AG04450 (cell line): ENCODE measurements around the gene PTPRG. TPM values are rescaled to one million over a fixed set of nuclear protein-coding genes. Genes with fewer than 3 reads are reported as not detected.

Experiments used
- CTCF ChIA-PET: fragments of 300-600, 350-600 bp; formaldehyde crosslinking; extraction: SDS; loops from one replicate; lab custom pipeline; 2022; ENCODE audit warnings: antibody characterized with exemption, inconsistent platforms; lab: Charles Lee
- POLR2A ChIA-PET: fragments of 350-600 bp; formaldehyde crosslinking; extraction: SDS; loops from one replicate; lab custom pipeline; 2021; ENCODE audit warnings: antibody characterized with exemption, inconsistent platforms; lab: Yijun Ruan, JAX
- DNase-seq: peaks from one replicate; pipeline ENCODE4 v3.0.0-alpha.2; 2011; ENCODE audit warnings: low read depth, low spot score
- H3K27ac ChIP-seq: one replicate; pipeline ENCODE4 v1.5.1; 2012; ENCODE audit warnings: low read depth, low read length, control low read depth
- H3K27me3 ChIP-seq: one replicate; pipeline ENCODE4 v1.6.0; 2012; ENCODE audit warnings: low read length; ENCODE audit not compliant: control insufficient read depth, insufficient read depth
- H3K4me3 ChIP-seq: 2 replicates; pipeline ENCODE4 v1.5.1; 2011; ENCODE audit warnings: mild to moderate bottlenecking, low read depth, low read length, control low read depth
- H3K9me3 ChIP-seq: 2 replicates; pipeline ENCODE4 v1.5.1; 2012; ENCODE audit warnings: low read length; ENCODE audit not compliant: control insufficient read depth, insufficient read depth
- polyA plus RNA-seq: library from polyadenylated mRNA; depleted of rRNA; stranded (reverse); fragments of >200 nt; gene quantifications from 2 replicates; pipeline ENCODE4 v1.2.3, GENCODE V29; 2011
- TF ChIP-seq, protein P1 (sequence below): IDR thresholded peaks from 2 replicates; pipeline ENCODE4 v1.5.1; 2011; ENCODE audit warnings: low read depth, low read length, control low read depth, inconsistent platforms

Gene PTPRG
- polyA plus RNA-seq, 1 experiment: 26.5 TPM

DNA sequence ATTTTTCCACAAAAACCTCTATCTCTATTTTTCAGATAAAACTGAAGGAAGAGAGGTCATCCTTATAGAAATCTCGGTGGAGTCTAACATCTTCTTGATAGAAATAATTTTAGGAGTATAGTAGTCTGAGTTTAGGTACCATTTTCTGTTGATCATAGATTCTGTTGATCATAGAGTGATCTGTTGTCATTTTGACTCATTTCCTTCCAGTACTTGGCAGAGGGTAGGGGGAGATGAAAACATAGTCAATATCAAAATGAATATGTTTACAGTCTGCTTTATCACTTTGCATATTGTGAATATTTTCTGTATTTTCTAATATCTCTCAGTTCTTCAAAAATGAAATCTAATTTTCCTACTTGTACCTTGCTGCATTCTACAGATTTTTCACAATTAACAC is 458.5 kb downstream of the PTPRG start:
- no peaks in the 10 kb centered on the region for H3K9me3 ChIP-seq
- POLR2A ChIA-PET: no interaction called here
- H3K27ac ChIP-seq: no peak overlapping the region
- TF ChIP-seq, protein P1, sequence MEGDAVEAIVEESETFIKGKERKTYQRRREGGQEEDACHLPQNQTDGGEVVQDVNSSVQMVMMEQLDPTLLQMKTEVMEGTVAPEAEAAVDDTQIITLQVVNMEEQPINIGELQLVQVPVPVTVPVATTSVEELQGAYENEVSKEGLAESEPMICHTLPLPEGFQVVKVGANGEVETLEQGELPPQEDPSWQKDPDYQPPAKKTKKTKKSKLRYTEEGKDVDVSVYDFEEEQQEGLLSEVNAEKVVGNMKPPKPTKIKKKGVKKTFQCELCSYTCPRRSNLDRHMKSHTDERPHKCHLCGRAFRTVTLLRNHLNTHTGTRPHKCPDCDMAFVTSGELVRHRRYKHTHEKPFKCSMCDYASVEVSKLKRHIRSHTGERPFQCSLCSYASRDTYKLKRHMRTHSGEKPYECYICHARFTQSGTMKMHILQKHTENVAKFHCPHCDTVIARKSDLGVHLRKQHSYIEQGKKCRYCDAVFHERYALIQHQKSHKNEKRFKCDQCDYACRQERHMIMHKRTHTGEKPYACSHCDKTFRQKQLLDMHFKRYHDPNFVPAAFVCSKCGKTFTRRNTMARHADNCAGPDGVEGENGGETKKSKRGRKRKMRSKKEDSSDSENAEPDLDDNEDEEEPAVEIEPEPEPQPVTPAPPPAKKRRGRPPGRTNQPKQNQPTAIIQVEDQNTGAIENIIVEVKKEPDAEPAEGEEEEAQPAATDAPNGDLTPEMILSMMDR: no peak
- DNase-seq: no peak
- no peaks in the 10 kb centered on the region for H3K27me3 ChIP-seq
- no peak overlapping the region for H3K4me3 ChIP-seq
- CTCF ChIA-PET: interaction anchor here (0.7 kb wide), 1 partner anchor 70 kb away, joined by 3 read pairs; no protein-coding TSS in a partner anchor

DNA sequence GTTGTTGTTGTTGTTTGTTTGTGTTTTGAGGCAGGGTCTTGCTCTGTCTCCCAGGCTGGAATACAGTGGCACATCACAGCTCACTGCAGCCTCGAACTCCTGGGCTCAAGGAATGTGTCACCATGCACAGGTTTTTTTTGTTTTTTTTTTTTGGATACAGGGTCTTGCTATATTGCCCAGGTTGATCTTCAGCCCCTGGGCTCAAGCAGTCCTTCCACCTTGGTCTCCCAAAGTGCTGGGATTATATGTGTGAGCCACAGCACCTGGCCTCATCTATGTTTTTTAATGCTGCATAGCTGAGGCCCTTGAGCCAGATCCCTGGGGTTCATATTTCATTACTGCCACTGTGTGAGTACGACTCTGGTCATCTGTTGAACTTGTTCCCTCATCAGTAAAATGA is 459.3 kb downstream of the PTPRG start:
- Histone ChIP-seq H3K27ac (no peak overlapping the region), H3K9me3 (no peaks in the 10 kb centered on the region), H3K27me3 (no peaks in the 10 kb centered on the region), H3K4me3 (no peak overlapping the region)
- TF ChIP-seq, protein P1: no peak
- ChIA-PET POLR2A (no interaction called here), CTCF (no interaction called here)
- DNase-seq: no peak

DNA sequence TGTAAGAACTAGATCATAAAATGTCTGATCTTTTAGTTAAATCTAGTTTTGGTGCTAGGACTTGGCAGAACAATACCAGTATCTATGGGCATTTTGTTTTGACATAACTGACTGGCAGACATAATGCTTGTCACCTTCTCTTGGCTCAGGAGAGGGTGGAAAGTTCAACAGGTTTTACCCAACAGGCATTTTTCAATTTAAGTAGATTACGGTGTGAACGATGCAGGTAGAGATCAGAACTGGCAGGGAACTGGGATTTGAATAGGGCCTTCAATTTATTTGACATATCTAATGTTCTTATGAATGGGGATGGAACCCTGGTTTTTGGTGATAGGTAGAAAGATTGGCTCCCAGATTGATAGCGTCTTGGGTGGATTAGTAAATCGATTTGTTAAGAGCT is 460.9 kb downstream of the PTPRG start:
- POLR2A ChIA-PET: no interaction called here
- Histone ChIP-seq H3K27me3 (no peaks in the 10 kb centered on the region), H3K27ac (no peak overlapping the region), H3K9me3 (no peaks in the 10 kb centered on the region), H3K4me3 (no peak overlapping the region)
- TF ChIP-seq, protein P1: no peak
- CTCF ChIA-PET: no interaction called here
- no peak for DNase-seq

DNA sequence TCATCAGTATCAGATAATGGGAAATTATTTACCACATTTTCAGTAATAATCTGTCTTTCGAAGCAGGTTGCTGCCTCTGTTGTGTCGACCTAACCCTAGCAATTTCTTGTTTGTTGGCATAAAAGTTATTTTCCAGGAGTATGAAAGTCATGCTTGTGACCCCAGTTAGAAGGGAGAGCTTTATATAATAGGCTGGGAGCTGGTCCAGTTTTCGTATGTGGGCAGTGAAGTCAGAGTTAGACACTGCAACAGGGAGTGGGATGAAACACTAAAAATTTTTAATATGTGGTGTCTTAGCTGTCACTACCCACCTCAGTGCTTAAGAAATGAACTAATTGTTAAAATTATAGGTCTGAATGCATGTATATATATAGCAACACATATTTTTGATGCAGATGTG is 463.5 kb downstream of the PTPRG start:
- H3K27ac ChIP-seq: no peak overlapping the region
- no peaks in the 10 kb centered on the region for H3K27me3 ChIP-seq
- H3K9me3 ChIP-seq: no peaks in the 10 kb centered on the region
- ChIA-PET CTCF (no interaction called here), POLR2A (no interaction called here)
- H3K4me3 ChIP-seq: no peak overlapping the region
- TF ChIP-seq, protein P1: no peak
- DNase-seq: no peak

DNA sequence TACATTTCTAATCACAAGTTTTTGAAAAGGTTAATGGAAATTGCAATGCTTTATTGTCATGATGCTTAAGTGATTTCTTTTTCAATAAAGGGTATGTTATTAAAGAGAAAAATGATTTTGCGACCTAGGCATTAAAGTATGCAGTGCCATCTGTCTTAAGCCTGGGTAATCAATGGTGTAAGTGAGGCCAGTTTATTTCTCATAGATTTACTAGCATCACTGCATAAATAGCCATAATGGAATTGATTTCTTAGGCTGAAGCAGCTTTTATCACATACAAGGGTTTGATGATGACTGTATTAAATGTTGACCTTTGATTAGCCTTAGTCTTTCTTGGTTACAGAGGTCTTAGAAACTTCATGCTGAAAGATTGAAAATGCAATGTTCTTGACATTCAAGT is 464.5 kb downstream of the PTPRG start:
- ChIA-PET POLR2A (no interaction called here), CTCF (no interaction called here)
- no peak overlapping the region for H3K4me3 ChIP-seq
- TF ChIP-seq, protein P1: no peak
- H3K27me3 ChIP-seq: no peaks in the 10 kb centered on the region
- DNase-seq: no peak
- no peaks in the 10 kb centered on the region for H3K9me3 ChIP-seq
- no peak overlapping the region for H3K27ac ChIP-seq
